KOPT-K1 (cell line): Measurements from ENCODE around the gene LHFPL3.

Experiments used
- H3K27ac ChIP-seq: fragments of 200-600 bp; sonication (generic); 2 replicates; pipeline ENCODE4 v1.5.1; 2016; ENCODE audit warnings: antibody characterized with exemption, mild to moderate bottlenecking, low read depth, low read length; ENCODE audit not compliant: poor library complexity, severe bottlenecking
- H3K36me3 ChIP-seq: fragments of 200-600 bp; sonication (generic); 2 replicates; pipeline ENCODE4 v1.5.1; 2017; ENCODE audit warnings: antibody characterized with exemption, mild to moderate bottlenecking, low read length, moderate library complexity; ENCODE audit not compliant: insufficient read depth
- H3K9me3 ChIP-seq: fragments of 200-600 bp; sonication (generic); 2 replicates; pipeline ENCODE4 v1.5.1; 2017; ENCODE audit warnings: antibody characterized with exemption, low read length, mild to moderate bottlenecking; ENCODE audit not compliant: insufficient read depth, poor library complexity, severe bottlenecking

LHFPL3 gene

DNA sequence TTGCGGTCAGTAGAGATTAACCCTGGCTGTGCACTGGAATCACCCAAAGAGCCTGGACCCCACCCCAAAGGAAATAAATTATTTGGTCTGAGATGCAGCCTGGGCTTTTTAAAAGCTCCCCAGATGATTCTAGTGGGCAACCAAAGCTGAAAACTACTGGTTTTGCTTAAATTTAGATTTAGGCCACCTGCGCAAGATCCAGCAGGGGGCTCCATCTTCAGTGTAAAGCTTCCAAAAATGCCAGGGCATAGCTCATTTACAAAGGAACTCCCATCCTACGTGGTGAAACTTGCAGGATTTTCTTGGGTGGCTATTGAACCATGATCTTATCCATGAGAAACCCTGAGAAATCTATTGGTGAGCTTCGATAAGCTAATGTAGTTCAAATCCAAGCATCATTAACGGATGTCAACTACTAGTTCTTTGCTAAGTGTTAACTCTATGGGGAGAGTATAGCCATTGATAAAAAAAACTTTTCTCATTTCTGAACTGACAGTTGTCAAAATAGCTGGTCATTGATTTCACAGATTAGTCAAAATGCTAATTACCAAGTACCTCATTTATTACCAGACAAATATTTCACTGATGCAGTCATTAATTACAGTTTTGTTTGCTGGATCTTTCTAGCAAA lies 315.3 kb downstream of the LHFPL3 start:
- Histone ChIP-seq H3K27ac (no peak overlapping the region), H3K36me3 (no peaks in the 10 kb centered on the region), H3K9me3 (no peaks in the 10 kb centered on the region)

DNA sequence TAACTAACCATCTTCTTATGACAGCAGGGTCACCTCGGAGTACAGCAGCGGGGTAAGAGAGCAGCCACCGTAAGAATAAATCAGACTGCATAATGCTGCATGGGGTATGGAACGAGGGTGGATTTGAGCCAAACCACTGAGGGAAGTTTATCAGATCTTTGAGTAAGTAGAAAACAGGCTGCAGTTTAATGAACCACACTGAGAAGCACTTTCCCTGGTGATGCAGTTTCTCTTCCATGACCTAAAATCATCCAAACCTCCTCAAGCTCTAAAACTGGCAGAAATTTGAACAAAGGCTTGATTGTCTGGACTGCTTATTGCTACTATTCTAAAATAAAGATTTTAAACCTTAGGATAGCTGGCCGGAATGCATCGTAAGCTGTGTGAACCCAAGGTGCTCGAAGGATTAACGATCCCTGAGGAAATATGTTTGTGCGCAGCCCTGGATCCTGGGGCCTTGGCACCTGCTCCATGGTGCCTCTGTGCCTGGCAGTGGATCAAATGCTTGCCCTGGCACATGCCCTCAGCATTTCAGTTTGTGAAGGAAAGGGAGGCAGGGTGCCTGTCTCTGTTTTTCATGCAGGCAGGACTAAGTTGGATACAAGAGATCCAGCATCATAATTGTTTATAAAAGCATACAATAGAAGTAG lies 322.7 kb downstream of the LHFPL3 start:
- no peak overlapping the region for H3K27ac ChIP-seq
- H3K36me3 ChIP-seq, result no peaks in the 10 kb centered on the region
- no peaks in the 10 kb centered on the region for H3K9me3 ChIP-seq

DNA sequence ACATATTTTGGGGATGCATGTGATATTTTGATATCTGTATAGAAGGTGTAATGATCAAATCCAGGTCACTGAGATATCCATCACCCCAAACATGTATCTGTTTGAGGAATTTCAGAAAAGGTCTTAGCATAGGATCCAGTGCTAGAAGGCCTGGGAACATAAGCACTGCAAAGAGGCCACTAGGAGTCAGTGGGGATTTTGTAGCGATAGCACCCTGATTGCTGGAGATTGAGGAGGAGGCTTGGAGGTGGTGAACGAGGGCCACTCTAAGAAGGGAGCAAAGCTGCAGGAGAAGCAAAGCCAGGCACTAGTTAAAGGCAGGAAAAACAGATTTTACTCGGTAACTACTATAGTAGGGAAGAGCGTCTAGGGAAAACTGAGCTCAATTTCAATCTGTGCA lies 324.0 kb downstream of the LHFPL3 start:
- no peaks in the 10 kb centered on the region for H3K36me3 ChIP-seq
- H3K27ac ChIP-seq, result no peak overlapping the region
- H3K9me3 ChIP-seq, result no peaks in the 10 kb centered on the region

DNA sequence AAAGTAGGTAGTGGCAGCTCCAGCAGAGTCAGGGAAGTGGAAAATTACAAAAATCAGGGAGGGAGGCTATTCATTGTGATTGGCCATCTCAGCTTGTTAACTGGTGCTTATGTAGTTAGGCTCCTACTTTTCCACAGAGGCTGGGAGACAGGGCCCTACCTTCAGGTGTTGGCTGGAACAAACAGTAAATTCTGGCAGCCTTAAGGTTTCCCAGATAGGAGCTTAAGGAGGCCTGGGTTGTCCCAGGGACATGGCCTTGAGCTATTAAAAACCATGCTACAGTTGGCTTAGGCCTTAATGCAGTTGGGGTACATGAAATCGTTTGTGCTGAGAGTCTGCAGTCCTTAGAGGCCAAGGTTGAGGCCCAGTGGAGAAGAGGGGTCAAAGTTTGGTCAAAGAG lies 324.5 kb downstream of the LHFPL3 start:
- Histone ChIP-seq H3K9me3 (no peaks in the 10 kb centered on the region), H3K27ac (no peak overlapping the region), H3K36me3 (no peaks in the 10 kb centered on the region)

DNA sequence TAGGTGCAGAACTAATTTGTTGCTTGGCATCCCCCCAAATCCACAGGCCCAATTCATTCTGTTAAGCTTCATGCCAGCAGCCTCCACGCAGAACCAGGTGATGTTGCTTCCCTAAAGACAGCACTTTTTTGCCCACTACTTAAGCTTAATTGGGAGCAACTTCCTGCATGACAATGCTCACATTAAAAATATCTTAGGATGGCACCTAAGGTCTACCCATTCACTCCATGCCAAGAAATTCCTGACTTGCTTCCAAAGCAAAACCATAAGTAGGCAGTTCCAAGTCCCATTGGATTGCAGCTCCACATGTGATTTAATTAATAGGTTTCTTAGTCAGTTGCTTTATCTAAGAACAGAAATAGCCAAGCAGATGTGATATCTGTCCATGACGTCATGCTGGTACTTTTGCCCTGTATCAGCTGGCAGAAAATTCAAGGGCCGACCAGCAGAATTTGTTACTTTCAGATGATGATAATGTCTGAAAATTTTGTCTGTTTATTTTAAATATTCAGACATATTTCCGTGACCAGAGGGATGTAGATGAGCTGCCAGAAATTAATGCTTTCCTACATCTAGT lies 325.5 kb downstream of the LHFPL3 start:
- Histone ChIP-seq H3K36me3 (no peaks in the 10 kb centered on the region), H3K27ac (no peak overlapping the region), H3K9me3 (no peaks in the 10 kb centered on the region)

DNA sequence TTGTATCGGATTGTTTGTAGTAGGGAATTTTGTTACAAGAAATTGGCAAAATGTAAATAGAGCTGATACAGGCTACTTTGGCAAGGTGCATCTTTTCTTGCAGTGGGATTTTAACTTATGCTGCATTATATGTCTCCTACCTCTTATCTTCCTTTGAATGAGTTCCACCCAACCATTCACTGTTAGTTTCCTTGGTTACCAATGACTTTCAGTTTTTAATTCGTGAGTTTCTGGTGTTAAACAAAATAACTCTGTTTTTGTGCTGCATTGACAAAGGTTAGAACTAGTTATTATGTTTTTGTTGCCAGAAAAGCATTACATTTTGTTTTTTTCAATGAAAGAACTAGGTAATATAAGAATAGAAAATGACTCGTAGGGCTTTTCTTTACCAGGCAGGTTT lies 327.2 kb downstream of the LHFPL3 start:
- Histone ChIP-seq H3K27ac (no peak overlapping the region), H3K9me3 (no peaks in the 10 kb centered on the region), H3K36me3 (no peaks in the 10 kb centered on the region)

DNA sequence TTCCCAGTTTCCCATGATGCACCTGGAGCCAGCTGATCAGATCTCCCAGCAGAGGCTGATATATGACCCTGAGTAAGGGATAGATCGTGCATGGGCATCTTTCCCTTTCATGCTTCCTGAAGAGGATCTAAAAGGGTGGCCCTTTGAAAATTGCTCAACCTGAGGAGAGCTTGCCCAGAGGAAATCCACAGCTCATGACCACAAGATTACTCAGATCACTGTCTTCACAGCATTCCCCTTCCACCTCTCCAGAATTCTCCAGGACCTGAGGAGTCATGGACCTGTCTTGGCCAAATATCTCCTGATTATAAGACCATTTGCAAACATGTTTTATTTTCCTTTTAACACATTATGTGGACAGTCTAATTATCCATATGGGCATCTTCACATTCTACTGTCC lies 328.1 kb downstream of the LHFPL3 start:
- H3K36me3 ChIP-seq, result no peaks in the 10 kb centered on the region
- H3K27ac ChIP-seq, result no peak overlapping the region
- no peaks in the 10 kb centered on the region for H3K9me3 ChIP-seq

DNA sequence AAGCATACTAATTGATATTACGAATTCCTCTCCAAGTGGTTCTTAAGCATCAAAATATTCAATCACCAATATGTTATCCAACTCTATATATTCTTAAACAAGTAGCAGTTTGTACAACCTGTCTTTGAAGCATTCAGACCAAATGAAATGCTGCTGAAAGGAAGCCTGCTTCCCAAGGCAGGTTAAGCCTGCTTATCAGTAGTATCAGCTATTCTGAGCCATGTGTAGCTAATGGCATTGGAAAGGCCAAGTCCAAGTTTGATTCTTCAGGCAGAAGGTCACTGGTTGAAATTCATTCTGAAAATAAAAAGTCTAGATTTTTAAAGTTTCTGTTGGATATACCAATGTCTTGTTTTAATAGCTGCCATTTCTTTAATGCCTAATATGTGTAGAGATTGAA lies 328.7 kb downstream of the LHFPL3 start:
- Histone ChIP-seq H3K27ac (no peak overlapping the region), H3K36me3 (no peaks in the 10 kb centered on the region), H3K9me3 (no peaks in the 10 kb centered on the region)

DNA sequence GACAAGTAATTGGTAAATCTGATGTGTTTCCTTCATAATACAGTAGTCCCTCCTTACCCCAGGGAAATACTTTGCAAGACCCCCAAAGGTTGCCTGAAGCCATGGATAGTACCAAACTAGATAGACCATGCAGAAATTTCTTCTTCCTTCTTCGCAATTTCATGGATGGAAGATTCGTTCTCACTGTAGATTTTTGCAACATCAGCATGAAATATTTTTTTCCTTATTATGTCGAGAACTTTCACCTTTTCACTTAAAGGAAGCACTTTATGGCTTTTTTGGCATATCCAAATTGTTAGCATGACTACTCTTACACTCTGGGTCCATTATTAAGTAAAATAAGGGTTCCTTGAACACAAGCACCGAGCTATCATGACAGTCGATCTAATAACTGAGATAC lies 333.2 kb downstream of the LHFPL3 start:
- H3K27ac ChIP-seq, result no peak overlapping the region
- no peaks in the 10 kb centered on the region for H3K36me3 ChIP-seq
- H3K9me3 ChIP-seq, result no peaks in the 10 kb centered on the region

DNA sequence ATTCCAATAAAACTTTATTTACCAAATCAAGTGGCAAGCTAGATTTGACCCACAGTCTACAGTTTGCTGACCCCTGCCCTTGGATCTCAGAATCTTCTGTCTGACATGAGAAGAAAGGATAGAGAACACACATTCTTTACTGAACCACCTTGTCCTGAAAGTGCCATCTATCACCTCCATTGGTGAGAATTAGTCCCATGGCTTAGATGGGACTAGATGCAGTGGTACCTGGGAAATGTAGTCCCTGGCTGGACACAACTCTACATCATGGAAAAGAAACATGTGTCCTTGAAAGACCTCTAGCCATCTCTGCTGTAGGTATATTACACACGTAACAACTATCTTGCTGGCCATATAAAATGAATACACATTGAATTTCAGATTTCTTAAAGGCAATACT lies 336.2 kb downstream of the LHFPL3 start:
- no peak overlapping the region for H3K27ac ChIP-seq
- no peaks in the 10 kb centered on the region for H3K9me3 ChIP-seq
- H3K36me3 ChIP-seq, result no peaks in the 10 kb centered on the region

DNA sequence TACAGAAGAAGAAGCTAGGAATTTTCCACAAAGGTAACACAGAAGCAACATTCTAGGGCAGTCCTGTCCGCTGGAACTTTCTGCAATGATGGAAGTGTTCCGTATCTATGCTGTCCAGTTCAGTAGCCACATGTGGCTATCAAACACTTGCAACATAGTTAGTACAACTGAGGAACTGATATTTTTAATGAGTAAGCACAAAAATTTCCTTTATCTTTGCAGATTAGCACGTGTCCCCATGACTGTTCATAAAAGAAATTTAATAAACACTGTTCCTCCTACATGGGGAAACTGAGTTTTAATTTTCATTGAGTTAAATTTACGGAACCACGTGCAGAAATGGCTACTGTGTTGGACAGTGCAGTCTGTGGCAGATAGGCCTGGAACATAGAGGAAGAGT lies 349.2 kb downstream of the LHFPL3 start:
- Histone ChIP-seq H3K27ac (no peak overlapping the region), H3K9me3 (no peaks in the 10 kb centered on the region), H3K36me3 (no peaks in the 10 kb centered on the region)

DNA sequence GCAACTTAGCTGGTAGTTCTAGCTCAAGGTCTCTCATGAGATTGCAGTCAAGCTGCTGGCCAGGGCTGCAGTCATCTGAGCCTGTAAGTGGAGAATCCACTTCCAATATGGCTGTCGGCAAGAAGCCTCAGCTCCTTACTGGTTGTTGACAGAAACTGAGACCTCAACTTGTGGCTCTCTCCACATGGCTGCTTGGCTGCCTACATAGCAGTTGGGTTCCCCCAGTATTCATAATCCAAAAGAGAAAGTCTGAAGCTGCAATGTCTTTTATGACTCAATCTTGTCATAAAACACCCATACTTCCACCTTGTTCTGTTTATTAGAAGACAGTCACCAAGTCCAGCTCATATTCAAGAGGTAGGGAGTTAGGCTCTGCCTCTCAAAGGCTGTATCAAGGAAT lies 350.7 kb downstream of the LHFPL3 start:
- H3K9me3 ChIP-seq, result no peaks in the 10 kb centered on the region
- no peak overlapping the region for H3K27ac ChIP-seq
- no peaks in the 10 kb centered on the region for H3K36me3 ChIP-seq

DNA sequence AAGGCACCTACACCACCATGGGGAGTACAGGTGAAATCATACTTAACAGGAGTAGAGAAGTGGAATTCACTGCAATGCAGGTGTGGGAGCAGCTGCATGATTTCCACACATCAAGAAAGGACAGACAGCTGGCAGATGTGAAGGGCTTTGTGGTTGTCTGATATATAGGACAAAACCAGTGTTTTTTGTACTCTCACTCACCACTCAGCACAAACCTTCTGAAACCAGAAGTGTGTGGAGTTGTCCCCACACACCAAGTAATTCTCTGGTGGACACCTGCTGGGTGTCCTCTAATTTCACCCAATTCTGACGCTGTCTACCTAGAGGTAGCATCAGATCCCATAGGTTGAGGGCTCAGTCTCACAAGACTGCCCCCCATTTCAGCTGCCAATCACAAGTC lies 357.9 kb downstream of the LHFPL3 start:
- Histone ChIP-seq H3K9me3 (no peaks in the 10 kb centered on the region), H3K27ac (no peak overlapping the region)

DNA sequence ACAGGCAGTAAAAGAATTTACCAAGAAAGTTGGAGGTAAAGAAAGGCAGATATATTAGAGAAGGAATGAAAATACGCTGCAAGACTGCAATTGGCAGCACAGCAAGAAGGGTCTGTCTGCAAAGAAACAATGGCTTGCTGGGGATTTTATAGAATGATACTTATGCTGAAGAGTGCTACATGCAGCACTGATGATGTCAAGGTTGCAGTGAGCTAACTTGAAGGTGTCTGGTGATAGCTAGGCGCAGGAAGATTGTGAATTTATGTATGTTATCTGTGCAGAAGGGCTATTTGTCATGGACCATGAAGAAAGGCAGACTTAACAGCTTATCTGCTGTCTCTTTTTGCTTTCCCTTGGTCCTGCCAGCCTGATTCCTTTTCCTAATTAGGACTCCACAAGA lies 366.3 kb downstream of the LHFPL3 start:
- Histone ChIP-seq H3K9me3 (peaks cover 7% of the 10 kb centered on the region), H3K27ac (no peak overlapping the region), H3K36me3 (no peaks in the 10 kb centered on the region)

More for the DNA sequence above, 357.9 kb downstream of the LHFPL3 start:
- H3K36me3 ChIP-seq, result no peaks in the 10 kb centered on the region

DNA sequence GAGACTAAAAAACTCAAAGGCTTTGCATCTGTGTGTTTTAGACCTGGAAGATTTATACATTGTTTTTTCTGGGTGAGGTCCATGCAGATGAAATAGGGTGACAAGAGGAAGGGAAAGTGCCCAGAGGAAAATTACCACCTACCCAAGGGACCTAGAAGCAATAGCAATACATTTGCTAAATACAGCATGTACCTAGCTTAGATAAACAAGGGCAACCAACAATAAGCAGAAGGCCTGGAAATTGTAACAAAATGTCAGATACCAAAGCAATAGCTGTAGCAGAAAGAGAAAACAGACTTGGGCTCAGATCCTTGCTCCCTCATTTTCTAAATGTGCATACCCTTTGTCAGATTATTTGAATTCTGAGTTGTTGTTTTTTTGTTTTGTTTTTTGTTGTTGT lies 367.2 kb downstream of the LHFPL3 start:
- Histone ChIP-seq H3K9me3 (peaks cover 7% of the 10 kb centered on the region), H3K36me3 (no peaks in the 10 kb centered on the region), H3K27ac (no peak overlapping the region)

DNA sequence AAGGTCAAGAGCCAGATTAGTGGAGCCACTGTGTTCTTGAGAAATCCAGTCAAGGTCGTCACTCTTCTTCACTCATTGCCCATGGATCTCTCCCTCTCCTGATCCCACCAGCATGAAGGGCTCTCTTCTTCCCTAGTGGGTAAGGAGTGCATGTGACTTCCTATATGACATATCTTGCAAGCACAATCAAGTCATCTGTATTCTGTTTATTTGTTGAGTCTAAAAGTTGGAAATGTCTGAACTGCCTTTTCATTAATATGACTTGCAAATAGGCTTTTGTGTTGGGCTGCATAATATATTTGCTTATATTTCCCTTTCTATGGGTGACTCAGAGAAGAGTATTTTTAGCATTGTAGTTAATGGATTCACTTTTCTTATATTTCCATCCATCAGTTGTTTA lies 371.9 kb downstream of the LHFPL3 start:
- Histone ChIP-seq H3K27ac (no peak overlapping the region), H3K36me3 (no peaks in the 10 kb centered on the region), H3K9me3 (no peaks in the 10 kb centered on the region)
